A673 (cell line): ENCODE results near the gene ECI2. TPM values are rescaled to one million over a fixed set of nuclear protein-coding genes. Genes with fewer than 3 reads are reported as not detected.

Source experiments
- BruUV-seq: library from RNA; stranded (reverse); fragments of 400-500 nt; replicated peaks from 2 replicates; lab custom pipeline; 2021; lab: Mats Ljungman, UMichigan
- CTCF ChIA-PET: fragments of 300-600 bp; sonication (Branson Sonifier 250); formaldehyde crosslinking; loops from one replicate; lab custom pipeline; 2022; ENCODE audit warnings: antibody characterized with exemption; lab: Charles Lee
- POLR2A ChIA-PET: fragments of 300-600 bp; sonication (Branson Sonifier 250); formaldehyde crosslinking; loops from one replicate; lab custom pipeline; 2022; ENCODE audit warnings: antibody characterized with exemption; ENCODE audit not compliant: low non-redundant PET; lab: Charles Lee
- DNase-seq: peaks from one replicate; pipeline ENCODE4 v3.0.0-alpha.2; 2015; ENCODE audit warnings: low spot score
- H3K27ac ChIP-seq: fragments of 200-600 bp; sonication (generic); 2 replicates; pipeline ENCODE4 v1.5.1; 2016; ENCODE audit warnings: mixed run types, low read depth, mild to moderate bottlenecking, mixed read lengths, antibody characterized with exemption, low read length; ENCODE audit not compliant: poor library complexity, severe bottlenecking
- H3K27me3 ChIP-seq: fragments of 200-600 bp; sonication (generic); replicated peaks from 2 replicates; pipeline ENCODE4 v1.6.1; 2017; ENCODE audit warnings: mixed run types, low read depth, mild to moderate bottlenecking, mixed read lengths, antibody characterized with exemption, low read length; ENCODE audit not compliant: insufficient read depth, poor library complexity
- H3K36me3 ChIP-seq: fragments of 200-600 bp; sonication (generic); 2 replicates; pipeline ENCODE4 v1.6.1; 2016; ENCODE audit warnings: mixed run types, mild to moderate bottlenecking, mixed read lengths, antibody characterized with exemption, low read length; ENCODE audit not compliant: insufficient read depth, poor library complexity, severe bottlenecking
- H3K4me1 ChIP-seq: fragments of 200-600 bp; sonication (generic); 2 replicates; pipeline ENCODE4 v1.6.1; 2017; ENCODE audit warnings: mixed run types, mild to moderate bottlenecking, mixed read lengths, antibody characterized with exemption, low read length; ENCODE audit not compliant: insufficient read depth, poor library complexity, severe bottlenecking
- H3K4me3 ChIP-seq: fragments of 200-600 bp; sonication (generic); 2 replicates; pipeline ENCODE4 v1.5.1; 2016; ENCODE audit warnings: low read depth, mixed run types, mild to moderate bottlenecking, mixed read lengths, low read length; ENCODE audit not compliant: poor library complexity, severe bottlenecking
- H3K9me3 ChIP-seq: fragments of 200-600 bp; sonication (generic); 2 replicates; pipeline ENCODE4 v1.6.1; 2016; ENCODE audit warnings: mixed run types, low read depth, mild to moderate bottlenecking, mixed read lengths, antibody characterized with exemption, low read length; ENCODE audit not compliant: poor library complexity, severe bottlenecking
- CTCF ChIP-seq: fragments of 300-800, 200-600 bp; sonication (generic); conservative IDR thresholded peaks from 2 replicates; pipeline ENCODE4 v1.5.1; 2017; ENCODE audit warnings: low read depth, mild to moderate bottlenecking, antibody characterized with exemption, low read length, moderate library complexity, mixed read lengths
- EZH2 ChIP-seq: fragments of 200-600 bp; sonication (generic); IDR thresholded peaks from 2 replicates; pipeline ENCODE4 v1.6.1; 2017; ENCODE audit warnings: borderline replicate concordance, low read depth, mild to moderate bottlenecking, mixed read lengths, antibody characterized with exemption, low read length; ENCODE audit not compliant: poor library complexity, severe bottlenecking
- intact Hi-C: fragments of 100-400 bp; cut with micrococcal nuclease; formaldehyde crosslinking; loops from one replicate; pipeline ENCODE4 v1.10.0; 2022; ENCODE audit not compliant: unreplicated experiment
- total RNA-seq: library from RNA; stranded (reverse); gene quantifications from 2 replicates; pipeline ENCODE4 v1.2.3, GENCODE V29; 2021

Gene ECI2
- total RNA-seq, 1 experiment from 2014 or later = 56.3 TPM

- no peaks in the 10 kb centered on the region for H3K9me3 ChIP-seq
- H3K4me1 ChIP-seq = no peaks in the 10 kb centered on the region
- peaks cover 24% of the 10 kb centered on the region for H3K36me3 ChIP-seq
- DNase-seq = no peak
- H3K4me3 ChIP-seq = no peak overlapping the region
- intact Hi-C loops = no loop called here
- H3K27ac ChIP-seq = no peak overlapping the region
- POLR2A ChIA-PET = interaction anchor here (0.8 kb wide), 1 partner anchor 9 kb away, joined by 3 read pairs; no protein-coding TSS in a partner anchor
- BruUV-seq = no TSS peak
- CTCF ChIA-PET = no interaction called here
- no peaks in the 10 kb centered on the region for H3K27me3 ChIP-seq
- no peak for TF ChIP-seq CTCF
- no peak for TF ChIP-seq EZH2
Observed at GRCh38 chr6:4125933-4126864, 9.2 kb downstream of the ECI2 start.

GRCh38 chr6:4125500-4125899 lies 9.9 kb downstream of the ECI2 start:
- peaks cover 24% of the 10 kb centered on the region for H3K36me3 ChIP-seq
- no peak overlapping the region for H3K27ac ChIP-seq
- BruUV-seq = no TSS peak
- DNase-seq = no peak
- TF ChIP-seq EZH2 = no peak
- no peak for TF ChIP-seq CTCF
- ChIA-PET CTCF (no interaction called here), POLR2A (no interaction called here)
- no peaks in the 10 kb centered on the region for H3K4me1 ChIP-seq
- no peak overlapping the region for H3K4me3 ChIP-seq
- H3K27me3 ChIP-seq = no peaks in the 10 kb centered on the region
- intact Hi-C loops = no loop called here
- H3K9me3 ChIP-seq = no peaks in the 10 kb centered on the region

- Histone ChIP-seq H3K4me3 (no peak overlapping the region), H3K36me3 (peaks cover 20% of the 10 kb centered on the region), H3K9me3 (no peaks in the 10 kb centered on the region), H3K27ac (no peak overlapping the region), H3K27me3 (no peaks in the 10 kb centered on the region), H3K4me1 (no peaks in the 10 kb centered on the region)
- ChIA-PET CTCF (no interaction called here), POLR2A (no interaction called here)
- no peak for TF ChIP-seq CTCF
- no peak for TF ChIP-seq EZH2
- no TSS peak for BruUV-seq
- intact Hi-C loops = no loop called here
- DNase-seq = no peak
Observed at GRCh38 chr6:4124351-4124750, 11.0 kb downstream of the ECI2 start.
